ENCODE measurements around the gene C10orf71. TPM values are rescaled to one million over a fixed set of nuclear protein-coding genes. Genes with fewer than 3 reads are reported as not detected.

The C10orf71 gene
- total and polyA plus RNA-seq, 2 donors (not counting 1 experiment from before 2014, with no cell fraction given): not detected

GRCh38 chr10:49335364-49335972 is 36.5 kb downstream of the C10orf71 start:
- no peak for ATAC-seq (ENCODE audit: low read depth)
- H3K27me3 ChIP-seq (replicated peaks in 1 of 4; ENCODE audit: control extremely low read depth in 1 of 4, control insufficient read depth in 3 of 4, insufficient read depth in 4 of 4, low read length in 3 of 4): no peaks in the 10 kb centered on the region
- no peak overlapping the region for H3K27ac ChIP-seq (ENCODE audit: low read length in 2 of 2)
- H2AFZ ChIP-seq (ENCODE audit: insufficient read depth, low read depth, low read length, poor library complexity, severe bottlenecking): peak overlapping the region; percentile 37
- no peak overlapping the region for H3K9ac ChIP-seq (ENCODE audit: low read length)
- intact Hi-C loops (cut with micrococcal nuclease): no loop called here
- H3K4me3 Mint-ChIP-seq: no peak overlapping the region
- ChIA-PET POLR2A (no interaction called here), CTCF (no interaction called here)
- TF ChIP-seq CTCF (IDR thresholded peaks at IDR 0.05): no peak
- no peak for TF ChIP-seq EZH2 (IDR thresholded peaks at IDR 0.05; ENCODE audit: borderline replicate concordance, insufficient read depth, low read depth, low read length, poor library complexity, severe bottlenecking)
- H3K79me2 ChIP-seq (ENCODE audit: control insufficient read depth, insufficient read depth, low read length): no peaks in the 10 kb centered on the region
- DNase-seq: no peak
- no peak overlapping the region for H3K27ac Mint-ChIP-seq
- no peak overlapping the region for H3K4me3 ChIP-seq (ENCODE audit: control extremely low read depth in 1 of 5, extremely low read depth in 1 of 5, insufficient read depth in 1 of 5, low read depth in 2 of 5, low read length in 4 of 5)
- H3K36me3 ChIP-seq (replicated peaks in 1 of 2; ENCODE audit: control extremely low read depth in 1 of 2, control insufficient read depth in 1 of 2, extremely low read depth in 1 of 2, insufficient read depth in 2 of 2, low read length in 1 of 2): no peaks in the 10 kb centered on the region
- 80% methylated on average over 1 of the region's 1 CpG for WGBS (ENCODE audit: insufficient coverage)
- no peak overlapping the region for H3K4me2 ChIP-seq (replicated peaks; ENCODE audit: low read depth, low read length, poor library complexity, severe bottlenecking)
- H3K27me3 Mint-ChIP-seq: peaks cover 11% of the 10 kb centered on the region
- no peaks in the 10 kb centered on the region for H4K20me1 ChIP-seq (ENCODE audit: control insufficient read depth, insufficient read depth, low read length, poor library complexity, severe bottlenecking)
- H3K4me1 Mint-ChIP-seq: no peaks in the 10 kb centered on the region
- H3K9me3 ChIP-seq (ENCODE audit: control extremely low read depth in 1 of 3, control insufficient read depth in 2 of 3, insufficient read depth in 1 of 3, low read length in 2 of 3): peaks cover 0 to 7% (median 0%) of the 10 kb centered on the region in 3 donors
- no peaks in the 10 kb centered on the region for H3K4me1 ChIP-seq (ENCODE audit: control insufficient read depth in 2 of 2, insufficient read depth in 2 of 2, low read length in 2 of 2)
- H3K9me3 Mint-ChIP-seq (ENCODE audit: insufficient read depth): peaks cover 4% of the 10 kb centered on the region

- Mint-ChIP-seq H3K27ac (no peak overlapping the region), H3K9me3 (ENCODE audit: insufficient read depth) (peaks cover 4% of the 10 kb centered on the region), H3K4me3 (no peak overlapping the region), H3K4me1 (no peaks in the 10 kb centered on the region), H3K27me3 (peaks cover 21% of the 10 kb centered on the region)
- Histone ChIP-seq H3K27me3 (replicated peaks in 1 of 4; ENCODE audit: control extremely low read depth in 1 of 4, control insufficient read depth in 3 of 4, insufficient read depth in 4 of 4, low read length in 3 of 4) (peaks cover 0 to 2% (median 0%) of the 10 kb centered on the region in 4 experiments), H4K20me1 (ENCODE audit: control insufficient read depth, insufficient read depth, low read length, poor library complexity, severe bottlenecking) (no peaks in the 10 kb centered on the region), H3K9me3 (ENCODE audit: control extremely low read depth in 1 of 3, control insufficient read depth in 2 of 3, insufficient read depth in 1 of 3, low read length in 2 of 3) (peaks cover 0 to 7% (median 0%) of the 10 kb centered on the region in 3 donors), H3K36me3 (replicated peaks in 1 of 2; ENCODE audit: control extremely low read depth in 1 of 2, control insufficient read depth in 1 of 2, extremely low read depth in 1 of 2, insufficient read depth in 2 of 2, low read length in 1 of 2) (no peaks in the 10 kb centered on the region), H3K4me1 (ENCODE audit: control insufficient read depth in 2 of 2, insufficient read depth in 2 of 2, low read length in 2 of 2) (no peaks in the 10 kb centered on the region), H3K79me2 (ENCODE audit: control insufficient read depth, insufficient read depth, low read length) (no peaks in the 10 kb centered on the region), H3K4me2 (replicated peaks; ENCODE audit: low read depth, low read length, poor library complexity, severe bottlenecking) (no peak overlapping the region), H3K9ac (ENCODE audit: low read length) (no peak overlapping the region), H3K27ac (ENCODE audit: low read length in 2 of 2) (no peak overlapping the region), H2AFZ (ENCODE audit: insufficient read depth, low read depth, low read length, poor library complexity, severe bottlenecking) (no peak overlapping the region), H3K4me3 (ENCODE audit: control extremely low read depth in 1 of 5, extremely low read depth in 1 of 5, insufficient read depth in 1 of 5, low read depth in 2 of 5, low read length in 4 of 5) (no peak overlapping the region)
- WGBS (ENCODE audit: insufficient coverage): no CpG with 5 or more reads among the region's 1 CpG
- DNase-seq (no peak), ATAC-seq (ENCODE audit: low read depth) (no peak)
- ChIA-PET POLR2A (no interaction called here), CTCF (no interaction called here)
- intact Hi-C loops (cut with micrococcal nuclease): no loop called here
- TF ChIP-seq CTCF (IDR thresholded peaks at IDR 0.05) (no peak), EZH2 (IDR thresholded peaks at IDR 0.05; ENCODE audit: borderline replicate concordance, insufficient read depth, low read depth, low read length, poor library complexity, severe bottlenecking) (no peak)
Measured at GRCh38 chr10:49338604-49339003, 39.6 kb downstream of the C10orf71 start.
